Retinal pigment epithelial cell (primary cell): ENCODE data around the gene CDK7.

Experiments used
- DNase-seq: peaks from one replicate; pipeline ENCODE4 v3.0.0-alpha.2; 2010; ENCODE audit warnings: low read depth
- H3K4me3 ChIP-seq: 2 replicates; pipeline ENCODE4 v1.5.1; 2011; ENCODE audit warnings: mild to moderate bottlenecking, low read length, control low read depth, moderate library complexity
- TF ChIP-seq, protein P1 (sequence below): conservative IDR thresholded peaks from 2 replicates; pipeline ENCODE4 v1.5.1; 2011; ENCODE audit warnings: low read depth, low read length, control low read depth, inconsistent platforms

CDK7 gene

DNA sequence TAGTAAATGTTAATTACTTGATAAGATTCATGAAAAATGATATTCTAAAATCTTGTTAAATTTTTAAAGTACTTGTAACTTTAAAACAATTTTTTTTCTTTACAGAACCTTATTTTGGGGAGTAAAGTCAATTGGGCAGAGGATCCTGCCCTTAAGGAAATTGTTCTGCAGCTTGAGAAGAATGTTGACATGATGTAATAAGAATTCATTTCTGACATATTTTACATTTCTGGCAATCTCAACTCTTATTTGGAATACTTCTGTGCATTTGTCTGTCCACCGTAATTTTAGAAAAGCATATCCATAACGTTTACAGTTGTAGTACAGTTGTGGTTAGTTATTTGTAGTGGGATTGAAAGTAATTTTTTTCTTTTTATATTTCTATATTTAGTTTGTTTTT lies 25.1 kb upstream of the CDK7 start:
- no peak overlapping the region for H3K4me3 ChIP-seq
- no peak for DNase-seq
- TF ChIP-seq, protein P1, sequence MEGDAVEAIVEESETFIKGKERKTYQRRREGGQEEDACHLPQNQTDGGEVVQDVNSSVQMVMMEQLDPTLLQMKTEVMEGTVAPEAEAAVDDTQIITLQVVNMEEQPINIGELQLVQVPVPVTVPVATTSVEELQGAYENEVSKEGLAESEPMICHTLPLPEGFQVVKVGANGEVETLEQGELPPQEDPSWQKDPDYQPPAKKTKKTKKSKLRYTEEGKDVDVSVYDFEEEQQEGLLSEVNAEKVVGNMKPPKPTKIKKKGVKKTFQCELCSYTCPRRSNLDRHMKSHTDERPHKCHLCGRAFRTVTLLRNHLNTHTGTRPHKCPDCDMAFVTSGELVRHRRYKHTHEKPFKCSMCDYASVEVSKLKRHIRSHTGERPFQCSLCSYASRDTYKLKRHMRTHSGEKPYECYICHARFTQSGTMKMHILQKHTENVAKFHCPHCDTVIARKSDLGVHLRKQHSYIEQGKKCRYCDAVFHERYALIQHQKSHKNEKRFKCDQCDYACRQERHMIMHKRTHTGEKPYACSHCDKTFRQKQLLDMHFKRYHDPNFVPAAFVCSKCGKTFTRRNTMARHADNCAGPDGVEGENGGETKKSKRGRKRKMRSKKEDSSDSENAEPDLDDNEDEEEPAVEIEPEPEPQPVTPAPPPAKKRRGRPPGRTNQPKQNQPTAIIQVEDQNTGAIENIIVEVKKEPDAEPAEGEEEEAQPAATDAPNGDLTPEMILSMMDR = no peak

GRCh38 chr5:69211200-69211599 lies 23.5 kb upstream of the CDK7 start:
- TF ChIP-seq, protein P1 = no peak
- H3K4me3 ChIP-seq = no peak overlapping the region
- no peak for DNase-seq

- TF ChIP-seq, protein P1 = no peak
- DNase-seq = no peak
- no peak overlapping the region for H3K4me3 ChIP-seq
These were observed 22.7 kb upstream of the CDK7 start for GRCh38 chr5:69212022-69212421.

DNA sequence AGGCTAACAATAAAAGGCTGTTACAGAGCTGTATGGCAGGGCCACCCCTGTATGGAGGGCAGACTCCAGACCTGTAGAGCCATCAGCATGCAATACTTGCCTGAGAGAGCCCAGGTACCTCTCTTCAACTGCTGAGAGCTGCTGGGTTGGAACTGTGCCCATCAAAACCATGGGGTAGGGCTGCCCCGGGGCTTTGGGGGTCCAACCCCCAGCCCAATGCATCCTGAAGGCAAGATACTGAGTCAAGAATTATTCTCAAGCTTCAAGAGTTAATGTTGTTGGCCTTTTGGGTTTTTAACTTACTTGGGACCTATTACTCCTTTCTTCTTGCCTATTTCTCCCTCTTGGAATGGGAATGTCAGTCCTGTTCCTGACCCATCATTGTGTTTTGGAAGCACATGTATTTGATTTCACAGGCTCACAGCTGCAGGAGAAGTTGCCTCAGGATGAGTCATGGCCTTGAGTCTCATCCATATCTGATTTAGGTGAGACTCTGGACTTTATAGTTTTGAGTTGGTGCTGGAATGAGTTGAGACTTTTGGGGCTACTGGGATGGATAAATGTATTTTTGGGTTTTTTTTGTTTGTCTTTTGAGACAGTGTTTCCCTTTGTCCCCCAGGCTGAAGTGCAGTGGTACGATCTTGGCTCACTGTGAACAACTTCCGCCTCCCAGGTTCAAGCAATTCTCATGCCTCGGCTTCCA lies 21.0 kb upstream of the CDK7 start:
- TF ChIP-seq, protein P1 = no peak
- no peak for DNase-seq

GRCh38 chr5:69217151-69217511 lies 17.6 kb upstream of the CDK7 start:
- DNase-seq = no peak
- H3K4me3 ChIP-seq = peak overlapping the region; percentile 99
- TF ChIP-seq, protein P1 = no peak

More for the DNA sequence above, 21.0 kb upstream of the CDK7 start:
- no peak overlapping the region for H3K4me3 ChIP-seq

GRCh38 chr5:69217548-69218526 lies 16.8 kb upstream of the CDK7 start:
- TF ChIP-seq, protein P1 = peak; percentile 13
- DNase-seq = peak; percentile 76
- H3K4me3 ChIP-seq = peak overlapping the region; percentile 99
